Erythroblast (primary cell): ENCODE measurements around the gene REL.

Experiments used
- GATA1 ChIP-seq: IDR thresholded peaks from 2 replicates; pipeline ENCODE4 v1.6.1; 2011; ENCODE audit warnings: low read depth, mild to moderate bottlenecking, control low read depth, low read length, moderate library complexity
- POLR2A ChIP-seq: IDR thresholded peaks from 2 replicates; pipeline ENCODE4 v1.6.1; 2011; ENCODE audit warnings: mild to moderate bottlenecking, low read length

GRCh38 chr2:60964651-60965498 lies 83.5 kb downstream of the REL start:
- TF ChIP-seq POLR2A (no peak), GATA1 (no peak)
